CD4-positive, alpha-beta T cell (primary cell): Measurements from ENCODE around the gene CDYL2. TPM values are rescaled to one million over a fixed set of nuclear protein-coding genes. Genes with fewer than 3 reads are reported as not detected.

Experiments
- ATAC-seq: fragments of 200-7000 bp; cut with Tn5 transposase; one replicate; pipeline ENCODE4 v1.10.0; 2022; ENCODE audit warnings: mild to moderate bottlenecking; ENCODE audit not compliant: poor library complexity
- CTCF ChIA-PET: fragments of 350-600 bp; sonication (Branson Sonifier 250); formaldehyde crosslinking; loops from one replicate; lab custom pipeline; 2021; ENCODE audit warnings: antibody characterized with exemption, inconsistent platforms; lab: Charles Lee
- POLR2A ChIA-PET: fragments of 350-600 bp; sonication (Branson Sonifier 250); formaldehyde crosslinking; loops from one replicate; lab custom pipeline; 2021; ENCODE audit warnings: antibody characterized with exemption, inconsistent platforms; lab: Charles Lee
- DNase-seq, 14 experiments: peaks; one replicate each; pipeline ENCODE4 v3.0.0-alpha.2; 2013 to 2020; ENCODE audit warnings: mixed read lengths in 2 of 14
- H3K27ac ChIP-seq, 2 donors: one replicate each; pipeline versions ENCODE4 v1.5.1 to v1.7.0; 2013; ENCODE audit warnings: low read length in 2 of 2, low read depth in 1 of 2, mild to moderate bottlenecking in 1 of 2
- H3K27me3 ChIP-seq, 2 experiments: 1 replicate in 1 of 2; 2 replicates in 1 of 2; pipeline versions ENCODE4 v1.6.1 to v1.7.0; 2013; ENCODE audit warnings: low read length in 2 of 2, control low read depth in 1 of 2, mild to moderate bottlenecking in 1 of 2, moderate library complexity in 1 of 2; ENCODE audit not compliant: insufficient read depth in 2 of 2, control insufficient read depth in 1 of 2
- H3K36me3 ChIP-seq: one replicate; pipeline ENCODE4 v1.6.1; 2013; ENCODE audit warnings: low read length, control low read depth; ENCODE audit not compliant: insufficient read depth
- H3K4me1 ChIP-seq: one replicate; pipeline ENCODE4 v1.6.1; 2013; ENCODE audit warnings: low read length, control low read depth; ENCODE audit not compliant: insufficient read depth
- H3K4me3 ChIP-seq: one replicate; pipeline ENCODE4 v1.5.1; 2013; ENCODE audit warnings: mild to moderate bottlenecking, low read length, moderate library complexity
- H3K9me3 ChIP-seq, 2 experiments: 1 replicate in 1 of 2; 2 replicates in 1 of 2; pipeline versions ENCODE4 v1.6.1 to v1.7.0; 2013; ENCODE audit warnings: low read length in 2 of 2, mild to moderate bottlenecking in 2 of 2, control low read depth in 1 of 2, moderate library complexity in 1 of 2; ENCODE audit not compliant: control insufficient read depth in 1 of 2, insufficient read depth in 1 of 2
- H3K27ac Mint-ChIP-seq: one replicate; pipeline ENCODE4 v1.8.0; 2020; ENCODE audit warnings: mixed read lengths
- H3K27me3 Mint-ChIP-seq: one replicate; pipeline ENCODE4 v1.8.0; 2021; ENCODE audit warnings: mixed read lengths
- H3K36me3 Mint-ChIP-seq: one replicate; pipeline ENCODE4 v1.8.0; 2021; ENCODE audit warnings: low read depth, mixed read lengths
- H3K4me1 Mint-ChIP-seq: one replicate; pipeline ENCODE4 v1.8.0; 2021; ENCODE audit warnings: low read depth, mixed read lengths
- H3K4me3 Mint-ChIP-seq: one replicate; pipeline ENCODE4 v1.8.0; 2020; ENCODE audit warnings: mild to moderate bottlenecking, mixed read lengths
- H3K9me3 Mint-ChIP-seq: one replicate; pipeline ENCODE4 v1.8.0; 2020; ENCODE audit warnings: mixed read lengths
- CTCF ChIP-seq: fragments of 200-600 bp; IDR thresholded peaks from one replicate; pipeline ENCODE4 v1.8.0; 2022; ENCODE audit warnings: antibody characterized with exemption, mild to moderate bottlenecking
- intact Hi-C, 2 experiments: fragments of 100-400 bp; cut with DNase I in 1 of 2; cut with micrococcal nuclease in 1 of 2; formaldehyde crosslinking; loops; one replicate each; pipeline versions ENCODE4 v1.15.1 to v1.9.0; 2023 to 2025; cut with DNase I, micrococcal nuclease
- total RNA-seq, 174 experiments: library from RNA in 2 of 174; stranded (reverse) in 2 of 174; gene quantifications; one replicate each; pipeline ENCODE4 v1.2.3 and lab custom pipeline; 2021 to 2026

The CDYL2 gene
- total RNA-seq, 2 experiments from 2014 or later: 14.3 to 15.8 TPM

- peaks cover 16% of the 10 kb centered on the region for H3K4me1 Mint-ChIP-seq
- intact Hi-C loops: loop anchor here in 1 of 2 experiments (5.0 to 10.0 kb wide), 3 partner anchors 203 to 293 kb away; partner anchors contain the start of genes CENPN, CMC2, DYNLRB2 and GCSH
- H3K4me3 Mint-ChIP-seq: peak overlapping the region; percentile 80
- no peaks in the 10 kb centered on the region for H3K27me3 Mint-ChIP-seq
- no peaks in the 10 kb centered on the region for H3K36me3 Mint-ChIP-seq
- ATAC-seq (no peak), DNase-seq (no peak)
- Histone ChIP-seq H3K9me3 (no peaks in the 10 kb centered on the region), H3K27ac (no peak overlapping the region), H3K4me3 (no peak overlapping the region), H3K36me3 (no peaks in the 10 kb centered on the region), H3K27me3 (no peaks in the 10 kb centered on the region), H3K4me1 (peaks cover 20% of the 10 kb centered on the region)
- peak overlapping the region; percentile 35 for H3K27ac Mint-ChIP-seq
- H3K9me3 Mint-ChIP-seq: no peaks in the 10 kb centered on the region
- POLR2A ChIA-PET: no interaction called here
- TF ChIP-seq CTCF: no peak
- CTCF ChIA-PET: no interaction called here
Observed at GRCh38 chr16:80802138-80802537, 2.3 kb downstream of the CDYL2 start.

- H3K27ac Mint-ChIP-seq: no peak overlapping the region
- CTCF ChIA-PET: no interaction called here
- POLR2A ChIA-PET: no interaction called here
Observed at GRCh38 chr16:80794071-80794470, 10.3 kb downstream of the CDYL2 start.

GRCh38 chr16:80792031-80792430 is 12.4 kb downstream of the CDYL2 start:
- Mint-ChIP-seq H3K27ac (no peak overlapping the region), H3K9me3 (peaks cover 6% of the 10 kb centered on the region), H3K27me3 (no peaks in the 10 kb centered on the region), H3K4me1 (no peaks in the 10 kb centered on the region), H3K4me3 (no peak overlapping the region), H3K36me3 (no peaks in the 10 kb centered on the region)
- Histone ChIP-seq H3K9me3 (no peaks in the 10 kb centered on the region), H3K27me3 (no peaks in the 10 kb centered on the region), H3K27ac (no peak overlapping the region), H3K4me3 (no peak overlapping the region), H3K4me1 (no peaks in the 10 kb centered on the region), H3K36me3 (no peaks in the 10 kb centered on the region)
- no peak for TF ChIP-seq CTCF
- DNase-seq (no peak), ATAC-seq (no peak)
- ChIA-PET POLR2A (no interaction called here), CTCF (no interaction called here)
- intact Hi-C loops: no loop called here

More at GRCh38 chr16:80794071-80794470, 10.3 kb downstream of the CDYL2 start:
- H3K9me3 Mint-ChIP-seq: peaks cover 3% of the 10 kb centered on the region
- TF ChIP-seq CTCF: no peak
- no peaks in the 10 kb centered on the region for H3K36me3 Mint-ChIP-seq
- H3K4me1 Mint-ChIP-seq: no peaks in the 10 kb centered on the region
- Histone ChIP-seq H3K27me3 (no peaks in the 10 kb centered on the region), H3K27ac (no peak overlapping the region), H3K36me3 (no peaks in the 10 kb centered on the region), H3K9me3 (no peaks in the 10 kb centered on the region), H3K4me1 (no peaks in the 10 kb centered on the region), H3K4me3 (no peak overlapping the region)
- no peaks in the 10 kb centered on the region for H3K27me3 Mint-ChIP-seq
- ATAC-seq (no peak), DNase-seq (no peak)
- H3K4me3 Mint-ChIP-seq: no peak overlapping the region
- intact Hi-C loops: no loop called here
